Measurements from ENCODE around the gene BICD2. TPM values are rescaled to one million over a fixed set of nuclear protein-coding genes. Genes with fewer than 3 reads are reported as not detected.
A peak's percentile ranks its signal among the peaks of the same experiment; 100 is the strongest.

The BICD2 gene
- total RNA-seq, 4 donors from 2014 or later, result 36.2 to 46.7 (median 41.6) TPM

GRCh38 chr9:92734931-92735635 is 29.6 kb downstream of the BICD2 start:
- Histone ChIP-seq H3K4me3 (no peak overlapping the region), H3K27me3 (no peaks in the 10 kb centered on the region), H3K4me1 (peaks cover 0 to 72% (median 50%) of the 10 kb centered on the region in 4 donors), H3K9me3 (no peaks in the 10 kb centered on the region), H3K27ac (no peak overlapping the region), H3K36me3 (peaks cover 0 to 5% (median 0%) of the 10 kb centered on the region in 3 donors)
- no peak for DNase-seq (ENCODE audit: low spot score in 2 of 2)
- WGBS, 2 donors, result 83 to 84% methylated on average over 7 to 8 of the region's 9 CpGs
- TF ChIP-seq POLR2A (IDR thresholded peaks at IDR 0.05) (no peak), CTCF (IDR thresholded peaks at IDR 0.05) (no peak)

GRCh38 chr9:92730897-92731296 is 33.7 kb downstream of the BICD2 start:
- Histone ChIP-seq H3K4me3 (no peak overlapping the region), H3K27ac (no peak overlapping the region), H3K9me3 (no peaks in the 10 kb centered on the region), H3K36me3 (peaks cover 0 to 30% (median 0%) of the 10 kb centered on the region in 3 donors), H3K4me1 (peaks cover 0 to 71% (median 35%) of the 10 kb centered on the region in 4 donors), H3K27me3 (no peaks in the 10 kb centered on the region)
- WGBS, 2 donors, result 88 to 95% methylated on average over 8 of the region's 8 CpGs
- TF ChIP-seq POLR2A (IDR thresholded peaks at IDR 0.05) (no peak), CTCF (IDR thresholded peaks at IDR 0.05) (no peak), EP300 (IDR thresholded peaks at IDR 0.05) (no peak)
- DNase-seq (ENCODE audit: low spot score in 2 of 2), result no peak

GRCh38 chr9:92729735-92730155 is 34.9 kb downstream of the BICD2 start:
- Histone ChIP-seq H3K4me3 (no peak overlapping the region), H3K36me3 (peaks cover 0 to 36% (median 0%) of the 10 kb centered on the region in 3 donors), H3K4me1 (peaks cover 0 to 71% (median 30%) of the 10 kb centered on the region in 4 donors), H3K27me3 (no peaks in the 10 kb centered on the region), H3K9me3 (no peaks in the 10 kb centered on the region), H3K27ac (peak overlapping the region in 1 of 4 donors; percentile 10)
- TF ChIP-seq CTCF (IDR thresholded peaks at IDR 0.05) (no peak), EP300 (IDR thresholded peaks at IDR 0.05) (no peak), POLR2A (IDR thresholded peaks at IDR 0.05) (no peak)
- DNase-seq (ENCODE audit: low spot score in 2 of 2), result no peak
- whole genome bisulfite sequencing, 2 donors, result 81 to 88% methylated on average over 9 of the region's 9 CpGs

- H3K27ac ChIP-seq, result peak overlapping the region in 1 of 4 donors; percentile 10
- 65 to 72% methylated on average over 21 to 22 of the region's 22 CpGs for WGBS, 2 donors
- H3K36me3 ChIP-seq, result peaks cover 0 to 40% (median 0%) of the 10 kb centered on the region in 3 donors
- no peaks in the 10 kb centered on the region for H3K9me3 ChIP-seq
- H3K4me3 ChIP-seq, result no peak overlapping the region
- H3K27me3 ChIP-seq, result no peaks in the 10 kb centered on the region
- TF ChIP-seq CTCF (IDR thresholded peaks at IDR 0.05) (peak in 3 of 5 experiments; percentile 9 to 12 (median 11)), POLR2A (IDR thresholded peaks at IDR 0.05) (no peak)
- H3K4me1 ChIP-seq, result peaks cover 0 to 76% (median 33%) of the 10 kb centered on the region in 4 donors
- DNase-seq (ENCODE audit: low spot score in 2 of 2), result no peak
Measured at GRCh38 chr9:92728831-92729734, 35.5 kb downstream of the BICD2 start.

Data from tibial nerve (tissue), 4 donors.